RCC 7860 (cell line): ENCODE measurements around the gene HECTD3.
A peak's percentile ranks its signal among the peaks of the same experiment; 100 is the strongest.

ENCODE experiments used
- DNase-seq: peaks from one replicate; pipeline ENCODE4 v3.0.0-alpha.2; 2015; ENCODE audit warnings: low spot score
- FAIRE-seq: peaks from 2 replicates; lab custom pipeline; 2012; peaks lifted over from hg19 to GRCh38; lab: Jason Lieb, UNC

The HECTD3 gene

DNA sequence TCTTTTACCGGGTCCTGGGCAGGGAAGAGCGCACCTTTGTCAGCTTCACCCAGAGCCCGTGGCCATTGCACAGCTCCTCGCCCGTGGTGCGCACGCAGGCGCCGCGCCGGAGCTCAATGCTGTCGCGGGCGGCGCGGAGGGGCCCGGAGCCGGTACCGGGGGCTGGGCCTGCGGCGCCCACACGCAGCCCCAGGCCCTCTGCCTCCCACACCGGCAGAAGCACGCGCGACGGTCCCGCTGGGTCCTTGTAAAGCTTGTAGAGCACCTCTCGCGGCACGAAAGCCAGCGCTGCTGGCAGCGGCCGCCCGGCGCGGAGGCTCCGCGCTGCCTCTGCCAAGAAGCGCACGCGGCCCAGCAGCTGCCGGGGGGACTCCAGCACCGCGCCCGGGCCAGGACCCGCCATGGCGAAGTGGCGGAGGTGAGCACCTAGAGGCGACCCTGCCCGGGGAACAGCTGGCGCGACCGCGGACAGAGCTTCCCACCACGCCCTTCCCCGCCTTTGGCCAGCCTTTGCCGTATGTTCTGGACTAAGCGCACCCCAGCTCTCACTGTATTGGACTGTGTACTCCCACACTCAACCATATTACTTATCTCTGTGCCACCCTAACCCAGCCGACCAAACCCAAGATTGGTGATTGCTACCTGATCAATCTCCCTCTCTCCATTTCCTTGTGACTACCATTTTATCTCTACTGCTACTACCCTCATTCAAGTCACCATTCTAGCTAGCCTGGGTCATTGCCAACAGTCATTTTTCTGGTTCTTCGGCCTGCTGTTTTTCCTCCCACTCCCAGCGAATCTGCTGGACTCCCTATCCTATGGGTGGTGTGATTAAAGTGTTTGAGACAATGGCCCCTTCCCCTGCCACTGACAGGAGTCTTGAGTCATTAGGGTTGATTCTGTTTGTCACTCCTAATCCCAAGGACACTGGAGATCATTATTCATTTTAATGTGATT, at the start of gene HECTD3:
Gene HECTD3, minus strand, starts transcription at position 470 of the 957 bp plus-strand sequence. Its CDS starts 67 bp downstream, at position 403.
- FAIRE-seq (no peak), DNase-seq (peak; percentile 57)

DNA sequence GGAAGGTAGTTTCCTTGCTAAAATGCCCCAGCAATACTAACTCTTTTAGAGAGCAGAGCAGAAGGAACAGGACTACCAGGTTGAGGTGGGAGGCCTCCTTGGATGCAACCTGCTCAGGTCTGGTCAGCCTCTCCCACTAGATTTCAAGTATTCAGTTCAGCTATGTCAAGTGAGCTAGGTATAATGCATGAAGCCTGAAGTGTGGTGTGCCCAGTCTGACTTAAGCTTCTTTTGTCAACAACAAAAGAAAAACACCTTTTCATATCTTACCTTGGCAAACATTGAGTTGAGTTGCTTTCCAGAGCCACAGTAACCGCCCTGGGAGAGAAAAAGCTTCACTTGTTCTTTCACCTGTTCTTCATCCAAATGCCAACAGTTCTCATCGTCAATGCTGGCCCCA, 48.7 kb upstream of the HECTD3 start:
- DNase-seq (no peak), FAIRE-seq (no peak)

- FAIRE-seq (no peak), DNase-seq (no peak)
Measured at GRCh38 chr1:45057542-45057941, 46.4 kb upstream of the HECTD3 start.

GRCh38 chr1:45051005-45051772, 40.1 kb upstream of the HECTD3 start:
- DNase-seq (no peak), FAIRE-seq (no peak)

DNA sequence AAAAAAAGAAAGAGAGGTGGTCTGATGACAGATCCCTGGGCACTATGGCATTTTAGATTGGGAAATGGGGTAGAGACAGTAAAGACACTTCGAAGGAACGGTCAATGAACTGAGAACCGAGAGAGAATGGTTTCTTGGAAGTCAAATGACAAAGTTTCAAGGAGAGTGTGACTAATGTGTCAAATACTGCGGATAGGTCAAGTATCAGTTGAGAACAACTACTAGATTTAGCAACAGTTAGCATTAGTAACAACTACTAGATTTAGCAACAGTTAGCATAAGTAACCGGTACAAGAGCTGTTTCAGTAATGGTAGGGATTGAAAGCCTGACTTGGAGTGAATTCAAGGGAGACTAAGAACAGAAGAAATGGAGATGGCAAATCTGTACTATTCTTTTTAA, 35.9 kb upstream of the HECTD3 start:
- no peak for DNase-seq
- no peak for FAIRE-seq

- no peak for FAIRE-seq
- no peak for DNase-seq
Measured at GRCh38 chr1:45044916-45045315, 33.8 kb upstream of the HECTD3 start.

GRCh38 chr1:45043094-45043493, 32.0 kb upstream of the HECTD3 start:
- FAIRE-seq (no peak), DNase-seq (no peak)

DNA sequence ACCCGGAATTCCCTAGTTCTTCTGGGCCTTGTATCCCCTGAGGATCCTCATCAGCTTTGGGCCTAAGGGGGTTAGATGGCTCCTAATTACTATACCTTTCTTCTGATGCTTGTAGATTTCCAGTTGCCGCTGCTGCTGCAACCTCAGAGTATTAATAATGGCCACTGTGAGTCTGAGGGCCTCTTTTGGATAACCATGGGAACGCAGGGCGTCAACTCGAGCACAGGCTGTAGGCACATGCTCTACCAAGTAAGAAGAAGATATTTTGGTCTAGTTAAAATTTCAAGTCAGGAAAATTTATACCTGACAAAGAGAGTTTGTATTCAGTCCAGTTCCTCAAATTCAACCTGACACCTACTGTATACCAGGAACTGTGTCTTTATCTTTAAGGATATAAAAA, 29.2 kb upstream of the HECTD3 start:
- no peak for FAIRE-seq
- no peak for DNase-seq

DNA sequence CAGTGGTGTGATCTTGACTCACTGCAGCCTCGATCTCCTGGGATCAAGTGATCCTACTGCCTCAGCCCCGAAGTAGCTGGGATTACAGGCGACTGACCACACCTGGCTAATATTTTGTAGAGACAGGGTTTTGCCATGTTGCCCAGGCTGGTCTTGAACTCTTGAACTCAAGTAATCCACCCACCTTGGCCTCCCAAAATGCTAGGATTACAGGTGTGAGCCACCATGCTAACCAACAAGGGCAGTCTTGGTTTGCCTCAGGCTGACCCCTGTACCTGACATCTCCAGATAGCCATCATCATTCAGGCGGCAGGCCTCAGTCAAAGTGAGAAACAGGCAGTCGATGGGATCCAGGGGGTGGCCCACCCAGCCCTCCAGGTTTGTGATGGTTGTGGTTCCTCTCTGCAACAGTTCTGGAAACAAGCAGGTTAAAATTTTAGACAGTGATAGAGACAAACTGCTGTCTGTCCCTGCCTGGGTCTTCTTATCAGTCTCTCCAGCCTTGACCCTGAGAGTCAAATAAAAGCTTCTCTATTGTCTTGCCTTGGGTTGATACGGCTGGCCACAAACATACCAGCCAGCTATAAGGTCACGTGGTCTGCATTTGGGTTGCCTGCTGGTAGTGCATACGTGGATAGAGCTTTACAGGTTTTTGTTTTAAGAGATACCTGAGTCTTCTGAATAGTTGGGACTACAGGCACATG, 27.7 kb upstream of the HECTD3 start:
- DNase-seq (no peak), FAIRE-seq (no peak)

DNA sequence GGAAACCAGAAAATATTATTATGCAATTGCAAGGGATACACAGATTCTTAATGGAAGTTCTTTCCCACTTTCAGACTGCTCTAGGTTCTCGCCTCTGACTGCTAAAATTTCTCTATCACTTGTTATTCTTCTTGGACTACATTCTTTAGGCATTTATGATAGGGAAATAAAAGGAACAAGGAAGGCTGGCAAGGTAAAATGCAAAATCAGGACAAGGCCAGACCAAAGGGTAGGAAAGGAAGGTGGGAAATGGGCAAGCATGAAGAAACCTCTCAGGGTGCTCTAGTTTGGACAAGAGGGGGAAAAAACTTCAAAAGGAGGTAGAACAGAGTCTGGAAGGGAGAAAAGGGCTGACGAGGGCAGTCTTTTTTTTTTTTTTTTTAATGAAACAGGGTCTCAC, 27.1 kb upstream of the HECTD3 start:
- DNase-seq (no peak), FAIRE-seq (no peak)

DNA sequence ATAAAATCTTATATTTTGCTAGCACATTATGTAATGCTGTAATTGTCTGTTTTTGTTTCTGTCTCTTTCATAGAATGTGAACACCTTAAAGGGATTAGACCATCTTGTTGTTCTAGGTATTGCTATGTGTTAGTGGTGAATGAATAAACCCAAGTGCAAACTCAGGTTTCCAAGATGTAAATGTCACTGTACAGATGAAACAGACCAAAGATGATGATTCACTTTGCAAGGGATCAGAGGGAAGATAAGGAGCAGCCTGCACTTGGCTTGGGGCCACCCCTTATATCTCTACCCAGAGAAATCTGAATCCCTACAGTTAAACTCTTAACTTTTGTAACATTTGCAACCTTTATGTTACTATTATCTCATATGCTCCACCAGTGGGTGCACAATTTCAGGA, 26.3 kb upstream of the HECTD3 start:
- DNase-seq (no peak), FAIRE-seq (no peak)

GRCh38 chr1:45035631-45036301, 24.6 kb upstream of the HECTD3 start:
- DNase-seq: no peak

DNA sequence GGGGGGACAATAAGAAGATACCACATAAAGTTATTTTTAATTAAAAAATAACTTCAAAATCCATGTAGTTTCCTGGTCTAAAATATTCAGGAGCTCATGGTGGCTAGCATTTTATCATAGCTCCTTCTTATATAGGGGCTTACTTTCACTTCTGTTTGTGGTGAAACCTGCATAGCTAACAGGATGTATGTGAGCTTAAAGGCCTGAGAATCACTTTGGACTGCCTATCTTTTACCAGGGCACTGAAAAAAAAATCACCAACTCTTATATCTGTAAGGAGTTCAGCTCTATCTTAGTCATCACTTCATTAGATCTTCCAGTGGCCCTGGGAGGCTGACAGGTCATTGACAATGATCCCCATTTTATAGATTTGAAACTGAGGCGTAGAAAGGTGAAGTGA, 22.2 kb upstream of the HECTD3 start:
- no peak for DNase-seq

More at GRCh38 chr1:45035631-45036301, 24.6 kb upstream of the HECTD3 start:
- no peak for FAIRE-seq

DNA sequence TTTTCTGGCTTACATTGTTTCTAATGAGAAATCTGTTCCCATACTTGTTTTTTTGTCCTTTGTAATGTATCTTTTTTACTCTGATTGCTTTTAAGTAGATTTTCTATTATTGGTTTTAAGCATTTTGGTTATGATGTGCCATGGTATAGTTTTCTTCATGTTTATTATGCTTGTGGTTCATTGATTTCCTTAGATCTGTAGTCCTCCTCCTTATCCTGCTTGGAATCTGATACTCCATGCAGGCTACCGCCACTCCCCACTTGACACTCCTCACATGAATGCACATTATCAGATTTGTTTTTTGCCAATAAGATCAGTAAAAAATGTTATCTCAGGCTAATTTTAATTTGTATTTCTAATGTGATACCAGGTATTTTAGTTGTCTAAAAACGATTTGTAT, 21.7 kb upstream of the HECTD3 start:
- DNase-seq (no peak), FAIRE-seq (no peak)

More for the DNA sequence above, 22.2 kb upstream of the HECTD3 start:
- no peak for FAIRE-seq

DNA sequence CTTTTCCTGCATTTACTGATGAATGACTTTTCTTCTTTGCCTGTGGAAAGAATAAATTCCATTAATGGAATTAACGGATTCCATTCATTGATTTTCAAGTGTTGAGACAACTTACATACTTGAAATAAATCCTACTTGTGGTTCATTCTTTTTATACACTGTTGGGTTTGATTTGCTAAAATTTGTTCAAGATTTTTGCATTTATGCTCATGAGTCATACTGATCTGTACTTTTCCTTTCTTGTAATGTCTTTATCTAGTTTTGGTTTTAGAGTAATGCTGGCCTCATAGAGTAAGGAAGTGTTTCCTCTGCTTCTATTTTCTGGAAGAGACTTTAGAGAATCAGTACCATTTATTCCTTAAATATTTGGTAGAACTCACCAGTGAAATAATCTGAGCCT, 15.3 kb upstream of the HECTD3 start:
- DNase-seq: no peak
- FAIRE-seq: no peak

DNA sequence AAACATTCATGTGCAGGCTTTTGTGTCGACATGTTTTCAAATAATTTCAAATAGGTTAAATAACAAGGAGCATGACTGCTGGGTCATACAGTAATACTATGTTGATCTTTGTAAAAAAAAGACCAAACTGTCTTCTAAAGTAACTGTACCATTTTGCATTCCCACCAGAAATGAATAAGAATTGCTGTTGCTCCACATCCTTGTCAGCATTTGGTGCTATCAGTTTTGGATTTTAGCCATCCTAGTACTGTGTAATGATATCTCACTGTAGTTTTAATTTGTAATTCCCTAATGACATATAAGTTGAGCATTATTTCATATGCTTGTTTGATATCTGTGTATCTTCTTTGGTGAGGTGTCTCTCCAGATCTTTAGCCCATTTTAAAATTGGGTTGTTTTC, 12.5 kb upstream of the HECTD3 start:
- DNase-seq (no peak), FAIRE-seq (no peak)

DNA sequence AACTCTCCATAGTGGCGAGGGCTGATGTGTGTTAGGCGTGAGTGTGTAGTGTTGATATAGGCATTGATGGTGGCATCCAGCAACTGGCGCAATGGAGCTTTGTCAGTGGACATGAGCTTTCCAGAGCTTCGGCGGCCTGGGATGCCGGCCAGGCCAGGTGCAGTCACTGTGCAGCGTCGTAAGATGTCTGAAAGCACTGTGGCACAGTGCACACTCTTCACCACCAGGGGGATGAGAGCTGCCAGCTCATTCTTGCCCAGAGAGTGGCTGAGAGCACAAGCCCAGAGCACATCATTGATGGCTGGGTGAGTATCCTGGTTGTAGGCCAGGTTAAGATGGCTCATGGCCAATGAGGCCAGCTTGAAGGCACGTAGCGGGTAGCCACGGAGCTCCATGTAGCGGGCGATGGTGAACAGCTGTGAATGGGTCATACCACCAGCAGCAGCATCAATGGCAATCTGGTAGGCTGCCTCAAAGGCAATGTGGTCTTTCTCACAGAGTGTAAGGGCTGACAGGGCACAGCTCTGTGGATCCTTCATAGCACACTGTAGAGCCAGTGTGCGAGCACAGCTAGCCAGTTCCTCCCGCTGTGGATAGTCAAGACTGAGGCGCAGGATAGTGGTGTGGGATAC, 7.6 kb upstream of the HECTD3 start:
- DNase-seq: peak; percentile 38
- no peak for FAIRE-seq

DNA sequence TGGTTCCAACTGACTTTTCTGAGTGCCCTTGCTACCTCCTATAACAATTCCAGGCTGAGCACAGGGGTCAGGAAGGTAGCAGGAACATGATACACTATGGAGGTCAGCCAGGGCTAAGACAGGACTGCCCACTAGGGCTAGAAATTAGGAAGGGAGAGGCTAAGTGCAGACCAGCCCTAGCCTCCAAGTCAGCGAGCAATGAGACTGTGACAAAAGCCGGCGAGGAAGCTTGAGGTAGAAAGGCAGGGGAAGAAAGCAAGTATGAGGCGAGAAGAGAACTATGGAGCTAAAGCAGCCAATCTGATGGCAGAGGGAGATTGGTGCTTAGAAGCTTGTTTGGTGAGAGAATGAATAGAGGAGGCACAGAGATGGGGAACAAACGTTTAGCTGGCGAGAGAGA, 5.6 kb upstream of the HECTD3 start:
- no peak for FAIRE-seq

GRCh38 chr1:45016090-45016697, 5.1 kb upstream of the HECTD3 start:
- FAIRE-seq (no peak), DNase-seq (no peak)

More for the DNA sequence above, 5.6 kb upstream of the HECTD3 start:
- DNase-seq: no peak

GRCh38 chr1:45015683-45016082, 4.6 kb upstream of the HECTD3 start:
- FAIRE-seq (no peak), DNase-seq (no peak)
